22Rv1 (cell line): ENCODE results near the gene PARD3.

Source experiments
- CTCF ChIP-seq: fragments of 450-650 bp; IDR thresholded peaks from 2 replicates; pipeline ENCODE4 v1.5.1; 2017; ENCODE audit warnings: mild to moderate bottlenecking
- ZFX ChIP-seq: fragments of 450-650 bp; IDR thresholded peaks from 2 replicates; pipeline ENCODE4 v1.6.1; 2017; ENCODE audit warnings: antibody characterized with exemption, borderline replicate concordance

GRCh38 chr10:34213805-34214197 lies 601.3 kb downstream of the PARD3 start:
- TF ChIP-seq CTCF = no peak
- no peak for TF ChIP-seq ZFX
